HG03439 (cell line): ENCODE measurements around the gene SERGEF.

ENCODE experiments used
- ATAC-seq: cut with Tn5 transposase; IDR thresholded peaks from one replicate; pipeline ENCODE4 v1.9.1; 2021; ENCODE audit warnings: mild to moderate bottlenecking, moderate library complexity; ENCODE audit not compliant: unreplicated experiment

Gene SERGEF

DNA sequence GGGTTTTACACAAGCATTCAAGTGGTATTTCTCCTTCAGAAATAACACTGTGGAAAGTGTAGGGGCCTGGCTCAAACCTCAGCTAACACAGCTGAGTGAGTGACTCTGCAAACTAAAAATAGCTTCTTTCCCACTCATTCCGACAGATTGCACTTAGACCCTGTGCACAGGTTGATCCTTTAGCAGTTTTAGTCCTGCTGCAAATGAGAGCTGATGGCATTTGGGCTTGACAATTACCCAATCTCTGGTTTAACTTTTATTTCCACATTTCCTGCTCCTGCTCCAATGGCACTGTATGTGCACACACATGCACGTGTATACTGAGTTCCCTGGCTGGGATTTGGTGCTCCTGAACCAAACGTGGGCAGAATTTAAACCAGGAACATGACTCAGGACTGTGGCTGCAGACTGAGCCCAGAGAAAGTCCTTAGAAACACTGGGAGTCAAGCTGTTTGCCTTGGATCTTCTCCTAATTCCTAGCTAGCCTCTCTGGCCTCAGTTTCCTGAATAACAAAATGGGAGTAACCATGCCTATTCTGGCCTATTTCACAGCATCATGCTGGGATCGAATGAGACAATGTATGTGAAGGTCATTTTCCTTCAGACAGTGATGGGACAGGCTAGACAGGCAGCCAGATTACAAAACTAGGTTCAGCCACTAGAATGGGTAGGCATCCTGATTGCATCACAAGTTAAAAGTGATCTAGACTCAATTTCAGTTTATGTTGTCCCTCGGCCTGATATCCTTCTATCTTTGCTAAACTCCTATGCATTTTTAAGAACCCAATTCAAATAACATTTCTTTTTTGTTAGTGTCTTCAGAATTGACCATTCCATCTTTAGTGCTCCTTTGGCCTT lies 58.2 kb downstream of the SERGEF start:
- no peak for ATAC-seq

DNA sequence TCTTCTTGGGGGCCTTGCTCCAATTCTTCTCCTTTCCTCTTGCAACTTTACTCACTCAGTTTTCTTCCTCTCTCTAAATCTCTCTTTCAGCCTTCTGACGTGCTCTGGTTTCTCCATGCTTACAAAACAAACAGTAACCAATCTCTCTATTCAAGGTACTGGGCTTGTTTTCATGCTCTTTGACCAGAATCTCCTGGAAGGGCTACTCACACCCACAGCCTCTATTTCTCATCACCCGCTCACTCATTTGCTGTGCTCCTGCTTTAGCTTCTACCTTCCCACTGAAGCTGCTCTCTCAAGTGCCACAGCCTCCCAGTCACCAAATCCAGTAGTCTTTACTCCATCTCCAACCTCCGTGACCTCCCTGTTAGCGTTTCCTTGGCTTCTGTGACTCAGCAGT lies 60.4 kb downstream of the SERGEF start:
- no peak for ATAC-seq

DNA sequence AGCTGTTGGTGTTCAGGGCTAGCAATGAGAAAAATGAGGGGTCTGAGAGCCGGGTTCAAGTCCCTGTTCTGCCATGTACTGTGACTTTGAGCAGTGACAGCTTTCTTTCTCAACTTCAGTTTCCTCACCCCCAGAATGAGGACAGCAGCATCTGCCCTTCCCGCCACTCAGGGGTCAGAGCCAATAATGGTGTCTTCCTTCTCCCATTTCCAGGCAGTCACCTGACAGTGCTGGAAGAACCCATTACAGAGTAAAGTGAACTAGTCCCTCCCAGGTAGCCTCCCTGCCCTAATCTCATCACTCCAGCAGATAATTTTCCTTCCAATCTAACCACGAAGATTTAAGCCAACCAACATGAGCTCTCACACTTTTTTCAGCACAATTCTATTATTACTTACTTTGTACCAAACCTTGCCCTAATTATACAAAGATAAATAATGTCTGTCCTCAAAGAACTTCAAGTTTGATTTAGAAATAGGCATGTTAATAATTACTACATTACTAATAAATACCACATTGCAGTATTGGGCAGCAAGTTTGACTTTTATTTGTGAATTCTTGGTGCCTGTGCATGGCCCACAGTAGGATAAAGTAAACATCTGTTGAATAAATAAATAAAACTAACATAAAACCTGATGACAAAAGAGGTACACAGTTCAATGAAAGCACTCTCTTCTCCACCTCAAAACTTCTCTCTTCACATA lies 61.0 kb downstream of the SERGEF start:
- no peak for ATAC-seq

DNA sequence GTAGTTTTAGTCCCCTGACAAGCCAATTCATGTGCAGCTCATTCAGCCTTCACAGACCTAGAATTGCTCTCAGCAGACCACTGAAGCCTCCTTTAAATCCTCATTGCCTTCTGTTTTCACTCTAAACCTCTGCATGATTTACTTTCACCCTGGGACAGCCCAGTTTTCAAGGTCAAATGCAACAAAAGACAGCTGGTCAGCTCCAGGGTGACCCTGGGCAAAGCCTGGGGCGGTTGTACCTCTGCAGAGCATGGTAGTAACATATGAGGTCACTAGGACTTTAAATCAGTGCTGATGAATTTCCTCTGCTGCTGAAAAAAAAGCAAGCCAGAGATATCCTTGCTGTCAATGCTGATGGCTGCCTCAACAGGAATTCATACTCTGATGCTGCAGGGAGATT lies 62.2 kb downstream of the SERGEF start:
- no peak for ATAC-seq

DNA sequence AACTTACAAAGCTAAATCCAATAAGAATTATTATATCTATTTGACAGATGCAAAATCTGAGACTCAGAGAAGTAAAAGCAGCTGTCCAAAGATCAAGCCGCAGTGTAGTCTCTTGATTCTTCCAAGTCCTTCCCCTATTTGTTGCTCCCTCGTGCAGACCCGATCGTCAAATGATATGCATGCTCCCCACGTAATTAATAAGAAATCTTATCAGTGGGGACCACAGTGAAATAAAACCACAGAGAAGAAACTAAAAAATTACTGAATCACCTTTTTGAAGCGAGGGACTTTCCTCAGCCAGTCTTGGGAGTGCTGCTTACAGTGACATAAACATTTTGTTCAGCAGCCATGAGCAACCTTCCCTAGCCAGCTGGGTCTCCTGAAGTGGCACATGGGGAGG lies 64.6 kb downstream of the SERGEF start:
- no peak for ATAC-seq

DNA sequence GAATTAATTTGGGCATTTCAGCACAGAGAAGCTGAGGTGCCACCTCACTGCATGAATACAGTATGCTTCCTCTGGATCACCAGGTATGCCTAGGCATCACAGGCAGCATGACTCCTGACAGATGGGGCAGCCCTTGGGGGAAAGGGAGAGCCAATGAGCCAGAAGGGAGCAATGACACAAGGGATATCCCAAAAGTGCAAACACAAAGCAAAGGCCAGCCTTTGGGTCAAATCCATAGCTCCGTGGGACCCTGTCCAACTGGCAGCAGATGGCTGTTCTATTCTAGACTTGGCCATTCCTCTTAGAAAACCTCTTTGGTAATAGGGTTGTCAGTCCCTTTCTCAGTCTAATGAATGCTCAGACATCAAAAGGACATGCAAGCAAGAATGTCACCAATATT lies 73.3 kb downstream of the SERGEF start:
- no peak for ATAC-seq

DNA sequence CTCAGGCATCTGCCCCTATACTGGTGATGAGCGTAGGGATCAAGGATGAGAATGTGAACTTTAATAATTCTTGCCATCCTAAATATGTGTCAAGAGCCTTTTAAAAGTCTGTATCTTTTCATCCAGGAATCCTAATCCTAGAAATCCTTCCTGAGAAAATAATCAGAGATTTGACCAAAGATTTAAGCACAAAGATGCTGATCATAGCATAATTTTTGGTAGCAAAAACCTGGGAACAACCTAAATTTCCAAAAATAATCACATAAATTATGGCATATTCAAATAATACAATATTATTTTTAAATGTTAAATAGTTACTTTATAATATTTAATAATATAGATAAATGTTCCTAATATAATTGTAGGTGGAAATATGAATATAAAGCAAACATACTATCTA lies 76.1 kb downstream of the SERGEF start:
- no peak for ATAC-seq

DNA sequence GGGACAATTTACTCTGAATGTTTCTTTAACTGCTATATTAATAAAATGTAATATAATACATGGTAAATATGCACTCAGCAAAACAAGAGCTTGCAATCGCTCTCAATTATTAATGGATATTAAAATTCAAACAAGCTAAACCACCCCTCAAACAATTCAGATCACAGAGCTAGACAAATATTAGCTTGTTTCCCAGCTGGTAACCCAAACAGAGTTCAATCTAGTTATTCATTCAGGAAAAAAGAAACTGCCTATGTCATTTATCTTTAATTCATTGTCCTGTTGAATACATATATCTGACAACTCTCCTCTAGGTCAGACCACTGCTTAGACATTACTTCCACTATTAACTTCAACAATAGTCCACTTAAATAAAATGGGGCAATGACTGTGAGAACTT lies 78.7 kb downstream of the SERGEF start:
- no peak for ATAC-seq

DNA sequence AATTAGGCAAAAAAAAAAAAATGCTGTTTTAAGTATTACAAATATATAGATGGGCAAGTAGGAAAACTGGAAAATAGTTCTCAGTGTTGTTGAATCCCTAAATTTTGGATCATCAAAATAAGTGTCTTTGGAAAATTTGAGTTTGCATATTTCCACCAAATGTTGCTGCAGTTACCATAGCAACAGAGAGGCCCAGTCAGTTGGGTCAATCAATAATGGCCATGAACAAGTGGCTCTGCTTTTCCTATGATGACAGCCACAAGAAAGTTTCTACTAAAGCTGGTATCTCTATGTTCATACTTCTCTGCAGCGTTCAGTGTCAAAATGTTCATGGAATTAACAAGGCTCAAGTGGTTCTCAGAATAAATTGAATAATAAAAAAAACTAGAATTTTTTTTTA lies 79.1 kb downstream of the SERGEF start:
- ATAC-seq = no peak

DNA sequence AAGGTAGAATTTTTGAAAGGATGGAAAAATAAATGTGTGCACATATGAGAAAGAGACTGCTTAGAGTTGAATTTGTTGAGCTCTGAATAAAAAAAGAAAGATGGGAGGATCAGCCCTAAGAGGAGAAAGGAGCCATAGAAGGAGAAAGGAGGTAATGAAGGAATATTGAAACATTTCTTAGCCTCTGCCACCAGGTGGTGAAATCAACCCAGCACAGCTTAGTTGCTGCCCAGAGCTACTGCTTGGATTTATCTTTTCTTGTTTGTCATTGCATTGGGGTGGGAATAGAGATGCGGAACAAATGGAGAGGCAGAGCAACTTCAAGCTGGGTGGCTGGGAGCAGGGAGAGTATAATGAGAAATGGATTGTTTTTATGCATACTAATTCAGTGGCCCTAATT lies 80.4 kb downstream of the SERGEF start:
- ATAC-seq = no peak

DNA sequence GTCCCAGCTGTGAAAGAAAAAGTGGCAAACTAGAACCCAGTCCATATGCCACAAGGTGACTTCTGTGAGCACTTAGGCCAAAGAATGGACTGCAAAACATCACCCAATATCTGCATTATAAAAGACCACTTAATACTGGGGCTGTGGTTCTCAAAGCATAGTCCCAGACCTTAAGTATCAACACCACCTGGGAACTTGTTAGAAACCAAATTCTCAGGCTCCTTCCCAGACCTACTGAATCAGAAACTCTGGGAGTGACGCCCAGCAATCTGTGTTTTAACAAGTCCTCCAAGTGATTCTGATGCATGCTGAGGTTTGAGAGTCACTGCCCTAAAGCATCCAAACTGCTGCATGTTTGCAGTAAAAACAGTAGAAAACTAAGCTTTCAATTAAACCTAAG lies 81.3 kb downstream of the SERGEF start:
- ATAC-seq = no peak

DNA sequence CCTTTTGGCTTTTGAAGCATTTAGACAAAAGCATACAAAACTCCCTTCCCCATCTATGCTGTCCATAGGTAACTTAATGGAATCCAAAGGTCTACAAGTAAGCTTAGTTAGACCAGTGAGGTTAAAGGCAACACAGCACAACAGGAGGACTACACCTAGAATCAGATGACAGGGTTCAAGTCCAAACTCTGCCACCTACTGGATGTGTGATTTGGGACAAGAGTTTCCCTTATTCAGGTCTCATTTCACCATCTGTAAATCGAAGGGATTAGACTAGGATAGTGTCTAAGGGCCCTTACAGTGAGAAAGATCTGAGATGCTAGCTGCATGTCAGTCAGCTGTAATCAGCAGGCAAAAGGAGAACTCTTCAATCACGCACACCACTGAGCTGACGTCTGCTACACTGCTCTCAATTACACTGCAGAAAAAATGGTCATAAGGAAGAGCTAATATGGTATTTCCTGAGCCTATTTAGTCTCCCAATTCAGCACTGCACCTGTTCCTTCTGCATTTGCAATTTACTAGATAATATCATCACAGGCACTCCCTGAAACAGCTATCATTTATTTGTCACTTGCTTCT lies 82.2 kb downstream of the SERGEF start:
- no peak for ATAC-seq

DNA sequence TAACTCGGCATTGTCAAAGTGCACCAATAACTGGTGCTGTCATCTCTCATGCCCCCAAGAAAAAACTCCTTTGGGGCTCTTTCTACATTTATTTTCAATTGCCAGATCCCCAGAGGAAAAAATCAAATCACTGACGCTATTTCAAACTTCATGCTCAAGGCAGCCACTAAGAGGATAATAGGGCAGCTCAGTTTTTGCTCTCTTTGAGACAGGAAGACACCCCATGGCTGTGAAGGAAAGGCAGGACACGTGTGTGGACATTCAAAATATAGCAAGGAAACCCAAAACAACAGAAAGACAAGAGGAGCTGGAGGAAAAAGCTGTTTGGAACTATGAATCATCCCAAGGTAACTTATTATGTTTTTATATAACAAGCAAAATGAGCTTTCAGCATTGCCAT lies 83.7 kb downstream of the SERGEF start:
- no peak for ATAC-seq

DNA sequence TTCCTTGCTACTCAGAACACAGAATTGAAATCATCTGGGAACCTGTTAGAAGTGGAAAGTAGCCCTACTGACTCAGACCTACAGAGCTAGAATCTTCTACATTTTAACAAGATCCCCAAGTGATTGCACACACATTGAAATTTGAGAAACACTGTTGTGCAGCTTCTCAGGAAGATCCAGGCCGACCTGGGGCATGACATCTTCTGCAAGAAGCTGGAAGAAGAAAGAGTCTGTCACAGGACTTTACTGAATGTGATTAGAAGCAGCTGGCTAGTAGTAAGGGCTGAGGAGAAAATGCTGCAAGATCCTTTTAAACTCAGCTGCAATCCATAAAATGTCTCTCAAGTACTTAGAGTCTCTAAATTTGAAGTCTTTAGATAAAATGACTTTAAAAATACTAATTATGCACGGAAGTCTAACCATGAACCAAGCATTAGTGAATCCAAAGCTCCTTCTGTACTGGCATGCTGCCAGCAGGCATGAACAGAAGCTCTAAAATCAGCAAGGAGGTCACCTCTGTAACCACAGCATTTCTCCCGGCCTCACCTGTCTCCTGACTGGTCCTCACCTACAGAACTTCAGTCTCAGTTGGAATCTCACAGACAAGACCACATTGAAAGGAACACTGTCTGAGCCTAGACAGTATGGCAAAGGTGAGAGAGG lies 85.0 kb downstream of the SERGEF start:
- no peak for ATAC-seq

DNA sequence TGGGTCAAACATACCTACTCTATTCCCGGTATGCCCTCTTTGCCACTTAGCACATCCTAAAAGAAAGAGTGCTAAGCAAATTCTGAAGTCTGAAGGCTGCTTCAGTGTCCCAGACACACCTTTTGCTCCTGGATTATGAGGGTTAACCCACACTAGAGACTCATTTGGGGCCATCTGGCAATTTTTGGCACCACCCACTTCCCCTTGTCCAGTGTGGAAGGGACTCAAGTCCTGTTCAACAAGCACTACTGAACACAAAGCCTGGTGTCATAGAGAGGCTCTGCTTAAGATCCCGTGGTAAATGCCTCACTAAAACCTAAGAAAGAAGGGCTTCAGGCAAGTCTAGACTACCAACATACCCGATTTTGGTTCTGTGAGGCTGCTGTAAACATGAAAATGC lies 85.8 kb downstream of the SERGEF start:
- no peak for ATAC-seq

DNA sequence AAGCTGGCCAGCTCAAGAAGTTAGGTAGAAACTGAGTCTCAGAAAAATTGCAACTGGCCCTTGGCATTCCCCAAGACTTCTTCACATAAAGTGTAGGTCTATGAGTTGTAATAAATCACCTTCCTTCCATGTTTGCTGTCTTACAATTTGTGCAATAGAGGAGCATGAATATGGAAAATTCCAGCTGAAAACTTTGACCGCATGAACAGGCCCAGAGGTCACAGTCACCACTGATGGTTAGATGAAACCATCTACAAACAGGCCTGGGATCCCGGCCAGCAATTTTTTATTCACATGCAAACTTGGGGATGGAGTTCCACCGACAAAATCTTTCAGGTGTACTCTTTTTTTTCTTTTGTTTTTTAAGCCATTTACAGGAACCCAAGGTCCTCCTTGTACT lies 88.1 kb downstream of the SERGEF start:
- ATAC-seq = no peak

DNA sequence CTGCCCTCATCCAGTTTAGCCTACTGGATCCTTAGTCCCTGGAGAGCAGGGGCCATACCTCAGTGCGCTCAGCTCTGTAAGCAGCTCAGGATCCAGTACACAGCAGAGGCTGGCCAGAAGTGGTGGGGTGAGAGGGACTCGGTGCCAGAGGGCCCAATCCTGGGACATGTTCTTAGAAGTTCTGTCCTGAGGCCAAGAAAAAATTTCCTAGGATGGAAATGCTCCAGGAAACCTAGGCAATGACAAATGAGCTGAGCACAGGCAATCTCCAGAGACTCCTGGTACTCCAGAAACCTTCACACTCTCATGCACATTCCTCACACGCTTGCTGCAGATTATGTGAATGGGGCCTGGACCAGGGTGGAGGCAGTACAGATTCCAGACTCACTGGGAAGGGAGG lies 89.6 kb downstream of the SERGEF start:
- ATAC-seq = no peak

DNA sequence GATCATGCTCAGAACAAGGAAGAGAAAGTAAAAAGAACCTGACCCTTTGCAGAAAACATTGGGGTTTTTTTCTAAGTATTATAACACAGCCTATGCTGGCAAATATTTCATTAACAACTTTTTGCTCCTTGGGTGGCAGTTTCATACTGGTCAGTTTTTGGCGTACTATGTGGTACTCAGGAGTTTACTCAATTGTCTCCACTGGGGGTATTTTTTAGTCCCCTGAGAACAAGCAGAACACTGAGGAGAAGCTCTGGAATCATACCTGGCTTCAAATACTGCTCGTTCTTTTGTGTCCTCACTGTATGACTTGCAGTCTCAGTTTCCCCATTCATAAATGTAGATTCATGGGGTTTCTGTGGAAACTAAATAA lies 90.4 kb downstream of the SERGEF start:
- no peak for ATAC-seq

DNA sequence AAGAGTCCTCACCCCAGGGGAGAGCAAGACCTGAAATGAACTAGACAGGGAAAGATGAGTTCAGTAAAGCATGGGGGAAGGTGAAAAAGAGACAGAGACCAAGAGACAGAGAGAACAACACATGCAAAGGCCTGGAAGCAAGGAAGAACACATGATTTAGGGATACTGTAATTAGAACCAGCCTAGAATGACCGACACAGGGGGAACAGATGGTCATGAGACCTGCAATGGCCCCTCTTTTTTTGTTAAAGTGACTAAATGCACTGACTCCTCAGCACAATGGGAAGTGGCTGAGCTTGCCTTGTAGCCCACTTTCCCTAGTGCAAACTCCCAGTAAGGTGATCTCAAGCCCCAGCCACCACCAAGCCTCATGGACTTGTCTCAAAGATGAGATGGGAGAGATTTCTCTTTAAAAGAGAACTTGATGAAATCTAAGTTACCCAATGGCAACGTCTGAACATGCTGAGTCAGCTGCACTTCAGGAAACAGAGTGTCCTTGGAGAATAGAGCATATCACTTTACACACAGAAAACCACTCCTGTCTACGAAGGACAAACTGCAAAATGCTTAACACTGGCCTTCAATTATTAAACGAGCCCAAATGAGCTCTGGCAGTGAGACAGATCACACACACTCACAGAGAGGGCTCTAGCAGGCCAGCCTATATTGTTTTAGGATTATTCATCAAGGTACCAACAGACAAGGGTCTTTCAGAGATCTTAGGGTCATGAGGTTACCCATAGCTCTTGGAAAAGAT lies 91.0 kb downstream of the SERGEF start:
- ATAC-seq = no peak

DNA sequence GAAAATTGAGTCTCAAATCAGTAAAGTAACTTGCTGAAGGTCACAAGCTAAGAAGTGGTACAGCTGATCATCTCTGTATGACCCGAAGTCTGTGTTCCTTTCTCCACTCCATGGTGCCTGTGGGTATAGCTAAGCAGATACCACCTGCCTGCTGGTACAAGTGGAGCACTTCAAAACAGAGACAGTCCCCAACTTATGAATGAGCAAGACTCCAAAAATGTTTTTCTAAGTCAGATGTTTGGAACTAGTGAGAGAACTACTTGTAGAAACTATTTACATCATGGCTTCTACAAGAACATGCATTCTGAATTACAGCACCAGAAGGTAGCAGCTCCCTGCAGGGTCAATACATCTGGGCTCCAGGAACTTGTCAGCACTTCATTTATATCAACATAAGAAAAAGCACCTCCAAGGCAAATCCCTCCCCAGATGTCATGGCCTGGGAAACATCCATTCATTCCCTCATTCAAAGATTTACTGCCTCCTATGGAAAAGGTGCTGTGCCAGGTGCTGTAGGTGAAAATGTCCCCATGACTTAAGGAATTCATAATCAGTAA lies 94.7 kb downstream of the SERGEF start:
- no peak for ATAC-seq

DNA sequence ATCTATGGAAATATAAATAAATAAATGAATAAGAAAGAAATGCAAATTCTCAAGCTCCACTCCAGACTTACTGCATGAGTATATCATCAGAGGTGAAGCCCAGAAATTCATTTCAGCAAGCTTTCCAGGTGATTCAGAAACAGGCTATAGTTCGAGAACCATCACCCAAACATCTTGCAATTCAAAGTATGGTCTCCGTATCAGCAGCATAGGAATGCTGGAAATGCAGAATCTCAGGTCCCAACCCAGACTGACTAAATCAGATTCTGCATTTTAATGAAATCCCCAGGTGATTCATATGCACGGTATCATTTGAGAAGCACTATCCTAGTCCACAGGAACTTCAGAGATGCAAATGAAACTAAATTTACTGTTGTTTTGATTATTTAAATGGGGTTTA lies 95.3 kb downstream of the SERGEF start:
- no peak for ATAC-seq
